Heart left ventricle (tissue), 13 donors: Measurements from ENCODE around the gene MAPKAP1.

Source experiments
- CTCF ChIP-seq, 12 donors: fragments of 200-600 bp; sonication (generic) in 4 of 12; IDR thresholded peaks; one replicate each; pipeline versions ENCODE4 v1.5.0 to v1.8.0; 2018 to 2022; ENCODE audit warnings: antibody characterized with exemption in 12 of 12, mild to moderate bottlenecking in 5 of 12
- POLR2A ChIP-seq, 2 donors: fragments of 450-650 bp; IDR thresholded peaks; one replicate each; pipeline ENCODE4 v1.6.1; 2017; ENCODE audit warnings: antibody characterized with exemption in 2 of 2, mild to moderate bottlenecking in 2 of 2, moderate library complexity in 2 of 2
- donor health status: ischemic (EF 13 %, LVEDD 7.1; RV severe dilation, severe dysfunction).
- donor health status: DM: no; HTN: yes; CAD: no.
- donor health status: DM: no; HTN: no; CAD: no.
- donor health status: ischemic (EF 25% LVEDD 6.9; RV normal size, moderate dysfunction).
- donor health status: ischemic (EF 25% LVEDD 5.7; RV mildly dilated, moderate dysfunction).
- donor health status: ischemic (EF 35%, LVEDD 5.7; RV mildly dilated, moderate dysfunction).
- donor health status: nonischemic (EF 11% LVEDD 7.7; RV severe dilation, severe dysfunction).
- donor health status: DM: yes; HTN: yes; CAD: no.
- donor health status: PGD.
- donor health status: ischemic (EF 29% LVEDD 5.4; RV normal size, mild dysfunction).
- donor health status: nonischemic (EF 23%, LVEDD 6.1; RV moderate dilation, normal function).

DNA sequence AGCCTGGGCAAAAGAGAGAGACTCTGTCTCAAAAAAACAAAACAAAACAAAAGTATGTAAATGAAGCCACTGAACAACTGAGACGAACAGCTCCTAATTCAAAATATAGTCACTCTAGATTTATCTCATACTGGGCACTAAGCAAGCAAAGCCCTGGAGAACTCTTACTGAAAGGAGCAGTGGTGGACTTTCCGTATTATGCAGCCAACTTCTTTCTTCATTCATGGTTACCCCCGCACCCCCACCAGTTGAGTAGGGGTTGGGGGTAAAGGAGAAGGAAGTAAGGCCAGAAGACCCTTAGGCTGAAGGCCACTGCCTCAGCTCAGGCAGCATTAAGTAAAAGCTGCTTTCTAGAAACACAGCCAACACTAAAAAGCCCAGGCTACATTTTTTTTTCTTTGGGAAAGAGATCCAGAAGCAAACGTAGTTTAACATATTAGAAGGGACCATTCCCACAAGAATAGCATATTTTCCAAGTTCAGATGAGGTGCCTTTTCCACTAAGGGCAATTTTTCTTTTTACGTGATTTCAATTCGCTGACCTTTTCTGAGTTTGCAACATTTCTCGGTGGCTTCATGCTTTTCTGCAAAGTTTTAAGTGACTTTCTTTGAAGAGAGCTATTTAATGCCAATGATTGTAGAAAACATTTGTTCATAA, 55.3 kb downstream of the MAPKAP1 start:
- no peak for TF ChIP-seq POLR2A (IDR thresholded peaks at IDR 0.05)
- no peak for TF ChIP-seq CTCF (IDR thresholded peaks at IDR 0.05)
